Caco-2 (cell line): ENCODE measurements around the gene RTN1. TPM values are rescaled to one million over a fixed set of nuclear protein-coding genes. Genes with fewer than 3 reads are reported as not detected.

Experiments
- BruUV-seq: library from RNA; stranded (reverse); fragments of 400-500 nt; replicated peaks from 2 replicates; lab custom pipeline; 2021; lab: Mats Ljungman, UMichigan
- CTCF ChIA-PET: fragments of 300-600 bp; sonication (Branson Sonifier 250); formaldehyde crosslinking; loops from one replicate; lab custom pipeline; 2022; ENCODE audit warnings: antibody characterized with exemption; lab: Charles Lee
- POLR2A ChIA-PET: fragments of 300-600 bp; sonication (Branson Sonifier 250); formaldehyde crosslinking; loops from one replicate; lab custom pipeline; 2022; ENCODE audit warnings: antibody characterized with exemption; lab: Charles Lee
- DNase-seq, 2 experiments: peaks; one replicate each; pipeline versions ENCODE4 v3.0.0 to v3.0.0-alpha.2; 2020 to 2022
- H3K27me3 ChIP-seq: replicated peaks from 2 replicates; pipeline ENCODE4 v1.6.0; 2011; ENCODE audit warnings: low read length; ENCODE audit not compliant: control insufficient read depth, insufficient read depth
- H3K36me3 ChIP-seq: 2 replicates; pipeline ENCODE4 v1.5.1; 2011; ENCODE audit warnings: low read length; ENCODE audit not compliant: control insufficient read depth, insufficient read depth
- H3K4me1 ChIP-seq: fragments of 250-450 bp; sonication (Bioruptor Pico); 2 replicates; pipeline ENCODE4 v1.5.1; 2020; ENCODE audit warnings: mild to moderate bottlenecking
- H3K4me3 ChIP-seq: 2 replicates; pipeline ENCODE4 v1.5.1; 2011; ENCODE audit warnings: low read depth, mild to moderate bottlenecking, control low read depth, low read length
- H3K9me3 ChIP-seq: fragments of 250-450 bp; sonication (Bioruptor Pico); 2 replicates; pipeline ENCODE4 v1.5.1; 2020; ENCODE audit warnings: mild to moderate bottlenecking, moderate library complexity
- H3K27ac Mint-ChIP-seq: one replicate; pipeline ENCODE4 v1.8.0; 2022; ENCODE audit warnings: mixed read lengths; ENCODE audit not compliant: unreplicated experiment
- H3K27me3 Mint-ChIP-seq: one replicate; pipeline ENCODE4 v1.8.0; 2022; ENCODE audit warnings: mixed read lengths; ENCODE audit not compliant: insufficient read depth, unreplicated experiment
- H3K36me3 Mint-ChIP-seq: one replicate; pipeline ENCODE4 v1.8.0; 2022; ENCODE audit warnings: mild to moderate bottlenecking, mixed read lengths; ENCODE audit not compliant: insufficient read depth, unreplicated experiment
- H3K4me1 Mint-ChIP-seq: one replicate; pipeline ENCODE4 v1.8.0; 2022; ENCODE audit warnings: low read depth, mixed read lengths; ENCODE audit not compliant: unreplicated experiment
- H3K4me3 Mint-ChIP-seq: one replicate; pipeline ENCODE4 v1.8.0; 2022; ENCODE audit warnings: mild to moderate bottlenecking, moderate library complexity, mixed read lengths; ENCODE audit not compliant: unreplicated experiment
- H3K9me3 Mint-ChIP-seq: one replicate; pipeline ENCODE4 v1.8.0; 2022; ENCODE audit warnings: mixed read lengths; ENCODE audit not compliant: unreplicated experiment
- CTCF ChIP-seq, 2 experiments: fragments of 200-600 bp in 1 of 2; IDR thresholded peaks; 1 replicate in 1 of 2; 2 replicates in 1 of 2; pipeline versions ENCODE4 v1.5.1 to v1.8.0; 2011 to 2022; ENCODE audit warnings: antibody characterized with exemption in 1 of 2, control low read depth in 1 of 2, inconsistent platforms in 1 of 2, low read depth in 1 of 2, low read length in 1 of 2, mild to moderate bottlenecking in 1 of 2, moderate library complexity in 1 of 2; ENCODE audit not compliant: insufficient read depth in 1 of 2, severe bottlenecking in 1 of 2, unreplicated experiment in 1 of 2
- intact Hi-C: fragments of 100-400 bp; cut with micrococcal nuclease; formaldehyde crosslinking; loops from one replicate; pipeline ENCODE4 v1.10.0; 2022; ENCODE audit not compliant: unreplicated experiment
- total RNA-seq: library from RNA; stranded (reverse); gene quantifications from 2 replicates; pipeline ENCODE4 v1.2.3, GENCODE V29; 2022

RTN1 gene
- total RNA-seq, 1 experiment from 2014 or later: 0.25 TPM

- no peaks in the 10 kb centered on the region for H3K9me3 ChIP-seq
- BruUV-seq: no TSS peak
- H3K36me3 ChIP-seq: no peaks in the 10 kb centered on the region
- Mint-ChIP-seq H3K27ac (no peak overlapping the region), H3K36me3 (no peaks in the 10 kb centered on the region), H3K27me3 (peaks cover 18% of the 10 kb centered on the region), H3K4me3 (no peak overlapping the region), H3K9me3 (no peaks in the 10 kb centered on the region), H3K4me1 (no peaks in the 10 kb centered on the region)
- no peak for DNase-seq
- no peak for TF ChIP-seq CTCF (IDR thresholded peaks at IDR 0.05; ENCODE audit: insufficient read depth in 1 of 2, low read depth in 1 of 2, low read length in 1 of 2, severe bottlenecking in 1 of 2, unreplicated experiment in 1 of 2)
- ChIA-PET CTCF (no interaction called here), POLR2A (no interaction called here)
- H3K4me1 ChIP-seq: 0 out of 2 replicates have a peak, but pooled peaks cover 3% of the 10 kb centered on the region
- H3K27me3 ChIP-seq: no peaks in the 10 kb centered on the region
- no peak overlapping the region for H3K4me3 ChIP-seq
- intact Hi-C loops: no loop called here
Observed at GRCh38 chr14:59627011-59627520, 243.5 kb downstream of the RTN1 start.

GRCh38 chr14:59622631-59623030 is 247.9 kb downstream of the RTN1 start:
- H3K27me3 ChIP-seq: no peaks in the 10 kb centered on the region
- DNase-seq: no peak
- ChIA-PET POLR2A (no interaction called here), CTCF (no interaction called here)
- BruUV-seq: no TSS peak
- H3K4me1 Mint-ChIP-seq: no peaks in the 10 kb centered on the region
- no peaks in the 10 kb centered on the region for H3K9me3 ChIP-seq
- no peaks in the 10 kb centered on the region for H3K36me3 Mint-ChIP-seq
- no peak overlapping the region for H3K4me3 ChIP-seq
- no peaks in the 10 kb centered on the region for H3K9me3 Mint-ChIP-seq
- peaks cover 12% of the 10 kb centered on the region for H3K27me3 Mint-ChIP-seq
- H3K27ac Mint-ChIP-seq: no peak overlapping the region
- no peaks in the 10 kb centered on the region for H3K36me3 ChIP-seq
- H3K4me3 Mint-ChIP-seq: no peak overlapping the region
- no peaks in the 10 kb centered on the region for H3K4me1 ChIP-seq
- intact Hi-C loops: no loop called here
- TF ChIP-seq CTCF (IDR thresholded peaks at IDR 0.05; ENCODE audit: insufficient read depth in 1 of 2, low read depth in 1 of 2, low read length in 1 of 2, severe bottlenecking in 1 of 2, unreplicated experiment in 1 of 2): no peak

GRCh38 chr14:59619061-59619460 is 251.5 kb downstream of the RTN1 start:
- no peak overlapping the region for H3K4me3 Mint-ChIP-seq
- CTCF ChIA-PET: no interaction called here
- H3K4me1 ChIP-seq: no peaks in the 10 kb centered on the region
- no peak for DNase-seq
- no peak for TF ChIP-seq CTCF (IDR thresholded peaks at IDR 0.05; ENCODE audit: insufficient read depth in 1 of 2, low read depth in 1 of 2, low read length in 1 of 2, severe bottlenecking in 1 of 2, unreplicated experiment in 1 of 2)
- H3K27me3 ChIP-seq: no peaks in the 10 kb centered on the region
- BruUV-seq: no TSS peak
- no peaks in the 10 kb centered on the region for H3K9me3 ChIP-seq
- no peaks in the 10 kb centered on the region for H3K36me3 Mint-ChIP-seq
- no peaks in the 10 kb centered on the region for H3K36me3 ChIP-seq
- no peak overlapping the region for H3K27ac Mint-ChIP-seq
- peaks cover 6% of the 10 kb centered on the region for H3K27me3 Mint-ChIP-seq
- no peaks in the 10 kb centered on the region for H3K4me1 Mint-ChIP-seq
- POLR2A ChIA-PET: no interaction called here
- no peaks in the 10 kb centered on the region for H3K9me3 Mint-ChIP-seq
- intact Hi-C loops: no loop called here
- H3K4me3 ChIP-seq: no peak overlapping the region
